ENCODE results near the gene RABL6.
"Not testable (repeated sequence)": the region's sequence is repeated elsewhere in the genome, so short reads cannot be mapped to it uniquely, and the experiment has no call there.

RABL6 gene

DNA sequence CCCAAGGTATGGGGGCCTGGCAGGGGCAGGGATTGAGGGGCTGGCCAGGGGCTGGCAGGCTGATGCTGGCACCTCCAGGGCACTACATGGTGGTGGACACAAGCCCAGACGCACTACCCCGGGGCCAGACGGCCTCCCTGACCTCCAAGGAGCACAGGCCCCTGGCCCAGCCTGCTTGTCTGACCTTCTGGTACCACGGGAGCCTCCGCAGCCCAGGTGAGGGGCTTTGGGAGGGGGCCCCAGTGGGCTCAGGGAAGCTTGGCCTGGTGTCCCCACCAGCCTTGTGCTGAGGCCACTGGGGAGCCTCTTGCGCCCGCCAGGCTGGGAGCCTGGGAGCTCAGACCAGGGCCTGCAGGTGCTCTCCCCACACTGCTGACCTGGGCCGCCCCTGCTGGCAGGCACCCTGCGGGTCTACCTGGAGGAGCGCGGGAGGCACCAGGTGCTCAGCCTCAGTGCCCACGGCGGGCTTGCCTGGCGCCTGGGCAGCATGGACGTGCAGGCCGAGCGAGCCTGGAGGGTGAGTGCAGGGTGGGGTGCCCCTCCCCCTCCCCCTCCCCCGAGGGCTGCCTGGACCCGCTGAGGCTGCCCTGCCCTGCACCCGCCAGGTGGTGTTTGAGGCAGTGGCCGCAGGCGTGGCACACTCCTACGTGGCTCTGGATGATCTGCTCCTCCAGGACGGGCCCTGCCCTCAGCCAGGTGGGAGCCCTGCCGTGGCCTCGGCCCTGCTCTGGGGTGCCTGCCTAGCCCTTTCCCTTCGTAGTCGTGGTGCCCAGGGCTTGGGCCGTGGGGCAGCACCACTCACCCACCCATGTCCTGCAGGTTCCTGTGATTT is 50.0 kb downstream of the RABL6 start:
- no peak for DNase-seq (ENCODE audit: low read depth)

DNA sequence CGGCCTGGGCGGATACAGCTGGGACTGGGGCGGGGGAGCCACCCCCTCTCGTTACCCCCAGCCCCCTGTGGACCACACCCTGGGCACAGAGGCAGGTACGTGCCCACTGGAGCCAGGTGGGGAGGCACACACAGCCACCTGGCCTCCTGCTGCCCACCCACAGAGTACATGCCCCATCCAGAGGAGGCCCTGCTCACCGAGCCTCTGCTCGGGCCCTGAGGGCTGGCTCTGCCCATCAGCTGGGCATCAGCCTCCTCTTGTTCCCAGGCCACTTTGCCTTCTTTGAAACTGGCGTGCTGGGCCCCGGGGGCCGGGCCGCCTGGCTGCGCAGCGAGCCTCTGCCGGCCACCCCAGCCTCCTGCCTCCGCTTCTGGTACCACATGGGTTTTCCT is 50.7 kb downstream of the RABL6 start:
- no peak for DNase-seq (ENCODE audit: low read depth)

DNA sequence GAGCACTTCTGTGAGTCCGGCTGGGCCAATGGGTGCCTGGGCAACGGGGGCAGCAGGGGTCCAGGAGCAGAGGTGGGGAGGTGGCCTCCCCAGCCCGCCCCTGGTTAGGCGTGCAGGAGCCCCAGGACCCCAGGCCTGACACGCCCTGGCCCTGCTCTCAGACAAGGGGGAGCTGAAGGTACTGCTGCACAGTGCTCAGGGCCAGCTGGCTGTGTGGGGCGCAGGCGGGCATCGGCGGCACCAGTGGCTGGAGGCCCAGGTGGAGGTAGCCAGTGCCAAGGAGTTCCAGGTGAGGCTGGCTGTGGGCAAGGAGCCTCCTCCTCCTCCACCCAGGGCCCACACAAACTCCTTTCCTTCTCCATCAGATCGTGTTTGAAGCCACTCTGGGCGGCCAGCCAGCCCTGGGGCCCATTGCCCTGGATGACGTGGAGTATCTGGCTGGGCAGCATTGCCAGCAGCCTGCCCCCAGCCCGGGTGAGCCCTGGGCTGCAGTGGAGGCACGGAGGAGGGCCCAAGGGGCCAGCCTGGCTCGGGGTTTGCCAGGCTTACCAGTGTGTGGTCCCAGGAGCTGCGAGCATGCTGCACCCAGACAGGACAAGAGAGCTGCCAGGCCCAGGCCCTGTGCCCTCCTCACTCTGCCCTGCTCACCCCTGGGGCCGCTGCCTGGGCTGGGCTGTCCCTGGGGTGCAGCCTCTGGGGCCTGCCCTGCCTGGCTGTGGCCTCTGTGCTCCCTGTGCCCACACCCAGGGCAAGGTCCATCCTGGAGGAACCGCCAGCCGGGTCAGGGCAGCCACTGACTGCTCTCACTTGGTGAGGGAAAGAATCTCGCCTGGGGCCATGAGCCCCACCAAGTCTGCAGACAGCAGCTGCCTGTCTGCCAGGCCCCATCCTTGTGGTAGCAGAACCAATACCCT is 51.4 kb downstream of the RABL6 start:
- no peak for DNase-seq (ENCODE audit: low read depth)

DNA sequence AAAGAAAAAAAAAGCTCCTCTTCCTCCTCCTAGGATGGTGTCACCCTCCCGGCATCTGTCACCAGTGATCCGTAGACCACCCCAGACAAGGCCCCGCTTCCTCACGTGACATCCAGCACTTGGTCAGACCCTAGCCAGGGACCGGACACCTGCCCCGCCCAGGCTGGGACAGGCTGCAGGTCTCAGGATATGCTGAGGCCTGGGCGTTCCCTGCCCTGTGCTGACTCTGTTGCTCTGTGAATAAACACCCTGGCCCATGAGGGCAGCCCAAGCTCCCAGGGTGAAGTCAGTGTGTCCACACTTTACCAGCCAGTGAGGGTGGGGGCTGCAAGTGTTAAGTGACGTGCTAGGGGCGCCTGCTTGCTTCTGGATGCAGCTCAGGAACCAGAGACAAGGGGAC is 52.8 kb downstream of the RABL6 start:
- no peak for DNase-seq (ENCODE audit: low read depth)

DNA sequence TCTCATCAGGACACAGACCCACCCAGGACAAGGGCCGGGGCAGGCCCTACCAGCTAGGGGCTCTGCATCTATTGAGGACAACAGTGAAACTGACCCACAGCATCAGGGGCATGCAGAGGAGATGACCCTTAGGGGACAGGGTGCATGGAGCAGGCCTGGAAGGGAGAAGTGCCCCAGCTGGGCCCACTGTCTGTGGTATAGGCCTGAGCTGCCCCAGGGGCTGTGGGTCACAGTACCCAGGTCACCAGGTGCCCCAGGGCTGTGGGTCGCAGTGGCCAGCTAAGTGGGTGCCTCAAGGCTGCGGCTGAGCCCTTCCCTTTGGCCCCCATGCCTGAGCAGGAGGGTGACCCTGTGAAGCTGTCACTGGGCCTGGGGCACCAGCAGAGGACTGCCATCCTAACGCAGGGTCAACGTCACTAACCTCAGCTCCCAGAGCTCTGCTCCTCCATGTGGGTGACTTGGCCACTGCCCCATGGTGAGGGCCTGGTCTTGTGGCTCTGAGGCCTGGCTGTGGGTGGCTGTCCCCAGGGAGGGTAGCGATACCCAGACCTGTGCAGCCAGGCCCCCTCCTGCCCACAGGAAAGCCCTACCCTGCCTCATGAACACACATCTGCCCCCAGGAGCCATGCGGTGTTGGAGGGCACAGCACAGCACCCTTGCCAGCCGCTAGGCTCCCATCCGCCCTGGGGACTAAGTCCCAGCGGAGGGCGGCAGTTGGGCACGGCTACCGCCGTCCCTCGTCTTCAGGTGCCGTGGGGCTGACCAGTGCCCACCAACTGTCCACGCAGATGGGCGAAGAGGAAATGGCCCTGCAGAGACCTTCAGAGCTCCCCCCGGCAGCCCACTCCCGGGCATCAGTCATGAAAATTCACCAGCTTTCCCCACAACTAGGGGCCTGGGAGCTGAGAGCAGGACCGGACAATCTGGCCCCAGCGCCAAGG is 53.5 kb downstream of the RABL6 start:
- no peak for DNase-seq (ENCODE audit: low read depth)

DNA sequence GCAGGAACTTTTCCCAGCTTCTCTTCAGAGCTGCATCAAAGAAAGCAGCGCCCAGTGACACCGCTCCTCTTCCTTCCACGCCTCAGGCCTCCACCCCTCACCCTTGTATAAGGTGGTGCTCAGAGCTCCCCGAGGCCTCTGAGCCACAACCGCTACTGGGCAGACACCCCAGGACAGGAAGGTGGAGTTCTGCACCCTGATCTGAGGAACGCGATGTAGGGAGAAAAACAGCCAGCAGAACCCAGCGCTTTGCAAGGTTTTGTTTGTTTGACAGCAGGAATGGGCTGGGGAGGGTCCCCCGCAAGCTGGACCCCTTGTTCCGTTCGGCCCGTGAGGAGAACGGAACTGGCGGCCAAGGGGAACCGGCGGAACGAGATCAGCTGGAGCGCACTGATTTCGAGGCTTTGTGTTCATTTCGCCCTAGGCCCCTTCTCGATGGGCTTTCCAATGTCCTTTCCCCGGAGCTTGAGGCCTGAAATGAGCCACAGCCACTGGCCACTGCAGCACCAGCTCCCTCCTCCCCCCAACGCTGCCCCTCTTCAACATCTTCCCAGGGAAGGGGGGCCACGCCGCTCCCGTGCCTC is 54.2 kb downstream of the RABL6 start:
- no peak for DNase-seq (ENCODE audit: low read depth)

DNA sequence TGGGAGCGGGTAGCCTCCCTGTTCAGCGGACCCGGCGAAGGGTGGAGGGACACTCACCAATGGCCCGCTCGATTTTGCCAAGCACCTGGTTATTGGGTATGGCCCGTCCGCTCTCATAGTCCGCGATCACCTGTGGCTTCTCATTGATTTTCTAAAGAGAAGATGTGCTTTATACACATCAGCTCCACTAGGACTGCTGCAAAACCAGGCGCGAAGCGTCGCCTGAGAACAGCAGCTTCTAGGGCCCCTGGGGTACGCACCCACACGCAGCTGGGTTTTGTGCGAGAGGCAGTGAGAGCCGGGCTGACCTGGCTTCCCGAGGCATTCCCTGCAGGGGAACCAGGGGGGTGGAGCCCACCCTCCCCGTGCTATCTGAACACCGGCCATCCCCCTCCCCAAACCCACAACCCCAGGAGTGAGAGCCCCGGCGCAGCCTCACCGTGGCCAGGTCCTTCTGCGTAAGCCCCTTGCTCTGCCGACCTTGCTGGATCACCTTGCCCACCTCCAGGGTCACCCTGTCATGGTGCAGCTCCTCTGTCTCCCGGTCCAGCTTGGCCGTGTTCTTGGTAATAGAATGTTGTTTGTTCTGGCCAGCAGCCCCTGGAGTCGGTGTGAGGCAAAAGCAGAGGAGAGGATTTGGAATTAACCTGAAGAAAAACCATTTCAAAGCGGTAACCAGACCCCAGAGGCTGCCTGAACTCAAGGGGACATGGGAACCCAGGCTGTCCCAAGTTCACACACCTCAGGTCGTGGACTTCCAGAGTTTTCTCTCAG is 55.3 kb downstream of the RABL6 start:
- no peak for DNase-seq (ENCODE audit: low read depth)

DNA sequence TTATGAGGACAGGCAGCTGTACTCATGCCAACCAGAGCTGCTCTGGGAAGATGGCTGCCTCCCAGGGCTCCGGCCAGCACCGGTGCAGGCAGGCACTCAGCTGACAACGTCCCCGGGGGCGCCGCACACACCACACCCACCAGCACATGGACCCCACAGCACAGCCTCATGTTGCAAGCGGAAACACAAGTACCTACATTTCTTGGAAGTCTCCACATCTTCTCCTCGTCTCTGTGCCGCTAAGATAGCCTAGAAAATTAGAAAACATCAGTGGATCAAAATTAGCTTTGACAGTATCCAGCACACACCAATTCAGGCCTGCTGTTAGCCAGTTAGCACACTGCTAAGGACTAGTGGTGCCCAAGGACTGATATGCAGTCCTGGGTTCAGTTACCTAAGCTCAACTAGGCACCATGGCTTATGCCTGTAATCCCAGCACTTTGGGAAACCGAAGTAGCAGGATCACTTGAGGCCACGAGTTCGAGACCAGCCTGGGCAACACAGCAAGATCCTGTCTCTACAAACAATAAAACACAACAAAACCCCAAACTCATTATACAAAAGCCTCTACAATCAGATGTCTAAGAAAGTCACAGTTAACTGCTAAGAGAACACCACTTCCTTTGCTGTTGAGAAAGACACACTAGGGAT is 56.0 kb downstream of the RABL6 start:
- DNase-seq (ENCODE audit: low read depth), result no peak

DNA sequence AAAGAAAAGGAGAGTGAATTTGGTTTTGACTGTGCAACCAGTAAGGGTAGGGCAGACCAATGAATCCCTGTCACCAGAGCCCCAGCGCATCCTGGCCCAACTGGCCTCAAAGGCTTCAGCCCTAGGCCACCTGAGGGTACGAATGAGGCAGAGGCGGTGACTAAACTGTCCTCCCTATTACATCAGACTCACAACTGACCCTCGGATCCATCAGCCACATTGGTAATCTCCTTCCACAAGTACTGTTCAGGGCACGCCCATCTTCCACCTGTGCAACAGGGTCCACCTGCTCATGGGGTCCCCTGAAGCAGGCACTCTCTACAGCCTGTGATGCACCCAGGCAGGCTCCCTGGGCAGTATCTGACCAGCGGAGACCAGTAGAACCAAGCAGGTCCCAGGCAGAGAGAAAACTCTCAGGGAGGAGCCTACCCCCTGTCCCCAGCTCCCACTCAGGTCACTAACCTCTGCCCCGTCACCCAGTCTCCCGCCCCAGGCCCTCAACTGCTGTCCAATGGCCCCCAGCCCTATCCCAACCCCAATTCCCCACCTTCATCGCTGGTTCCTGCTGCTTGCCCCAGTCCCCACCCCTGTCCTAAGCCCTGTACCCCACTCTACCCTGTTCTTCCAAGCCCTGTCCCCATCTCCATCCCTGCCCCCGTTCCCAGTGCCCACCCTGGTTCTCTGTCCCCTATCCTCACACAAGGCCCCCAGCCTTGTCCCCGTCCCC is 57.5 kb downstream of the RABL6 start:
- DNase-seq (ENCODE audit: low read depth), result no peak

DNA sequence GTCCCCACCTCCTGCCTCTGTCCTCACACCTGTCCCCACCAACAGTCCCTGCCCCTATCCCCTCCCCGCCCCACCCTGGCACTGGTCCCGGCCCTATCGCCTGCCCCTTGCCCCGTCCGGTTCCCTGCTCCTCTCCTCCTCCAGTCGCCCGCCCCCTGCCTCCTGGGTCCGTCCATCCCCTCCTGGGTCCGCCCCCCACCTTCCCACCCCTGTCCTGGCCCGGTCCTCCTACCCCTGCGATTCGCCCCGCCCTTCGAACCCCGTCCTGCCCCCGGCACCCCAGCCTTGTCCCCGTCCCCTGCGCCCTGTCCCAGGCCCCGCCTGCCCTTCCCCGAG is 58.0 kb downstream of the RABL6 start:
- DNase-seq (ENCODE audit: low read depth), result no peak

DNA sequence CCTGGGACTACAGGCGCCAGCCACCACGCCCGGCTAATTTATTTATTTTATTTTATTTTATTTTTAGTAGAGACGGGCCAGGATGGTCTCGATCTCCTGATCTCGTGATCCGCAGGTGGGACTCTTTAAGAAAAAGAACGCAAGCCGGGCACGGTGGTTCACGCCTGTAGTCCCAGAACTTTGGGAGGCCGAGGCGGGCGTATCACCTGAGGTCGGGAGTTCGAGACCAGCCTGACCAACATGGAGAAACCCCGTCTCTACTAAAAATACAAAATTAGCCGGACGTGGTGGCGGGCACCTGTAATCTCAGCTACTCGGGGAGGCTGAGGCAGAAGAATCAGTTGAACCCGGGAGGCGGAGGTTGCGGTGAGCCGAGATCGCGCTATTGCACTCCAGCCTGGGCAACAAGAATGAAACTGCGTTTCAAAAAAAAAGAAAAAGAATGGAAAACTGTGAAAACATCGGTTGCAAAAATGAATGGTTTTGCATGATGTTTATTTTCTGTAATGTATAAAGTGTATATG is 59.2 kb downstream of the RABL6 start:
- not testable (repeated sequence) for DNase-seq (ENCODE audit: low read depth)

DNA sequence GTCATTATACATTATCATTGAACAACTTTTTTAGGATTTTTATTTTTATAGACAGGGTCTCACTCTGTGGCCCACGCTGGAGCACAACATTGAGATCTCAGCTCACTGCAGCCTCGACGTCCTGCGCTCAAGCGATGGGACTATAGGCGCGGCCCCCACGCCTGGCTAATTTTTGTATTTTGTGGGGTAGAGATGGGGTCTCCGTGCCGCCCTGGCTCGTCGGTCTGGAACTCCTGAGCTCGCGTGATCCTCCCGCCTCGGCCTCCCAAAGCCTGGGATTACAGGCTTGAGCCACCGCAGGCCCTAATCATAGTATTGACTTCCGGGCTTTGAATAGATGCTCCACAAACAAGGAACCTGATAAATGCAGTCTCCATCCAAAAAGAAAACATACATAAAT is 59.7 kb downstream of the RABL6 start:
- no peak for DNase-seq (ENCODE audit: low read depth)

DNA sequence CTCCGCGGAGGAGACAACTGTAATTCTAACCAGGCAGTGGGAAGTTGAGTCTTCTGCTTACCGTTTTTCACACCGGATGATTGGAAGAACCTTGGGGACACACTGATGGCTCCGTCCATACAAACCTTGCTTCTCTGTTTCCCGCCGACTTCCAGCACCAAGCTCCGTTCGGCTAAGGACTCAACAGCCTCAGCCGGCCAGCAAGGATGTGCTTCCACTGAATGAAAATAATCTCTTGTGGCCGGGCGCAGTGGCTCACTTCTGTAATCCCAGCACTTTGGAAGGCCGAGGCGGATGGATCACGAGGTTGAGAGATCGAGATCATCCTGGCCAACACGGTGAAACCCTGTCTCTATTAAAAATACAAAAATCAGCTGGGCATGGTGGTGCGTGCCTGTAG is 60.2 kb downstream of the RABL6 start:
- DNase-seq (ENCODE audit: low read depth), result no peak

DNA sequence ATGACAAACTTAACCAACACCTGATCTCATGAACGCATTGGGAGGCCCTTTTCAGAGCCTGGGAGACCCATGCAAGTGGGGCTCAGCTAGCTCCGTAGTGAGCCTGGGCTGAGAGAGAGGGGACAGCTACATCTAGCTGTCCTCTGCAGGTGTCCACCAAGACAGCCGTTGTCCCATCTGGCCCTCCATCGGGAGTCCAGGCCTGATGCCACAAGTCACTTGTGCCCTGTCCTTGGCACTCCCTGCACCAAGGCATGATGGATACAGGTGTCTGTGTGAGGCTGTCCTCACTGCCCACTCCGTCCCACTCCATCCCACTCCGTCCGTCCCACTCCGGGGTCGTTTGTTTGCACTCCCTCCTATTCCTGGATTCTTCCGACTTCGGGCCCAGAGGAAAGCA is 60.9 kb downstream of the RABL6 start:
- no peak for DNase-seq (ENCODE audit: low read depth)

DNA sequence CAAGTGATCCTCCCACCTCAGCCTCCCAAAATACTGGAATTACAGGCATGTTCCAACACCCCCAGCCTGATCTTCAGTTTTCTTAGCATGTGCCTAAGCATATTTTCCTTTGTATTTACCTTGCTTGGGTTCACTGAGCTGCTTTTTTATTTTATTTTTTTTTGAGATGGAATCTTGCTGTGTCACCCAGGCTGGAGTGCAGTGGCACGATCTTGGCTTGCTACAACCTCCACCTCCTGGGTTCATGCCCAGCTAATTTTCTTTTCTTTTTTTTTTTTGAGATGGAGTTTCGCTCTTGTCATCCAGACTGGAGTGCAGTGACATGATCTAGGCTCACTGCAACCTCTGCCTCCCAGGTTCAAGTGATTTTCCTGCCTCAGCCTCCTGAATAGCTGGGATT is 61.9 kb downstream of the RABL6 start:
- not testable (repeated sequence) for DNase-seq (ENCODE audit: low read depth)

DNA sequence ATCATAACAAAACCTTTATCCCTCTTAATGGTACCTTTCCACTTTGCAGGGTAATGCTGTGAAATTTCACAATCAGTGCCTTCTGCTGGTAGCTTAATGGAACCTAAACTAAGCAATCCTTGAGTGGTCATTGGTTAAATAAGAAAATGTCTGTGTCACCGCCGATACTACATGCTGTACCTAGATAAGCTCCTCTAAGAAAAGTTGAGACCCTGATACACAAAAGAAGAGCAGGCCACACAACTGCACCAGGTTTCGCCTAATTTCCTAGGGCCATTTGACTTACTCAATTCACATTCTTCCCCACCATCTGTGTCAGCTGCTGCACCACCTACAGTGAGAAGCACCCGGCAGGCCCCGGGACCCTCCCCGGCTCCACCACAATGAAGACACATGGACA is 67.4 kb downstream of the RABL6 start:
- DNase-seq (ENCODE audit: low read depth), result no peak

DNA sequence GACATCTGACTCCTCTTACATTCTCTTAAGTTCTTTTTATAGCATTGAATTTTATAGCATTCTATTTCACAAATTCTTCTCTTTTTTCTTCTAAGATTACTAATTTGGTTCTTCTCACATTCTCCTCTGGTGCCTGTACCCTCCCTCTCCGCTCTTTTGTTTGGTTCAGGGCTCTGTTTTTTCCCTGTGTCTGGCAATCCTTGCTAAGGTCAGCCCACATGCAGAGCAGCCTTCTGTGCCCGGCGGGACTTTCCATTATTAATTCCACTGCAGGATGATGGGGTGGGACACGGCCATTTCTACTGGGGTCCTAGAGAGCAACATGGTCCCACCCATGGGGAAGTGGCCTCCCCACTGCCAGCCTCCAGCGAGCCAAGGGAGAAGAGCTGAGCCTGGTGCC is 68.7 kb downstream of the RABL6 start:
- no peak for DNase-seq (ENCODE audit: low read depth)

DNA sequence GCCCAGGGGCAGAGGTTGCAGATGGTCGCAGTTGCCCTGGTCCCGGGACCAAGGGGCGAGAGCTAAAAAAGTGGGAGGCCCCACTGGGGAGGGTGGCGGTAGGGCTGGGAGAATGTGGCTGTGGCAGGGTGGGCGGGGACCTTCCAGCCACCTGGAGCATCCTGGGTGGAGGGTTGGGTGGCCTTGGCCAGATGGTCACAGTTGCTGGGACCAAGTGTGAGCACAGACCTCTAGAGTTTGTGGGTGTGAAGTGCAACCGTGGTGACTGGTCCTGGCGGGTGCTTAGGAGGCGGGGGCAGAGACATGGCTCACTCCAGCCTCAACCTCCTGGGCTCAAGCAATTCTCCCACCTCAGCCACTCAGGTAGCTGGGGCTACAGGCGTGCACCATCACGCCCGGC is 72.9 kb downstream of the RABL6 start:
- DNase-seq (ENCODE audit: low read depth), result no peak

DNA sequence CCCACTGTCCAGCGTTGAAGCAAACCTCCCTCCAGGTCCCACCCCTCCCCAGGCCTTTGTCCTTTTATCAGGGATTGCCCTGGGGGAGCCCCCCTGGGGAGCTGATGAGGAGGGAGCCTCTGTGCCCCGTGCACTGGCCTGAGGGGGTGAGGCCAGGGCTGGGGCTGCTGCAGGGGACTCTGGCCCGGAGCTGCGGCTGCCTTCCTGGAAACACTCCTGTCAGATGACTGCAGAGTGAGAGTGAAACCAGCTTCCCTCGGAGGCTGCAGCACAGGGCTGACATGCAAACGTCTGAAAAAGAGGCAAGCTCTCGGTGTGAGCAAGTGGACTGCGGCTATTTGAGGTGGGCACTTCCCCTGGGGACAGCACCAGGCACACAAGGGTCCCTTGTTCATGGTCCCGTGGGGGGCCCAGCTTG is 74.0 kb downstream of the RABL6 start:
- DNase-seq (ENCODE audit: low read depth), result no peak

Measured in activated gamma-delta T cell treated with anti-CD3 and anti-CD28 coated beads, Interleukin-2, amount 50 U/mL, for 16 hours (primary cell).